Measurements from ENCODE around the gene SLC22A31.

SLC22A31 gene

GRCh38 chr16:89184933-89185794 lies 15.2 kb downstream of the SLC22A31 start:
- in situ Hi-C loops (cut with HindIII; ENCODE audit: low sequenced_read_pairs) = no loop called here

- in situ Hi-C loops (cut with HindIII; ENCODE audit: low sequenced_read_pairs) = no loop called here
These were observed 15.7 kb downstream of the SLC22A31 start for GRCh38 chr16:89184677-89184932.

- in situ Hi-C loops (cut with HindIII; ENCODE audit: low sequenced_read_pairs) = no loop called here
These were observed 16.2 kb downstream of the SLC22A31 start for GRCh38 chr16:89183975-89184676.

GRCh38 chr16:89183463-89183862 lies 16.9 kb downstream of the SLC22A31 start:
- in situ Hi-C loops (cut with HindIII; ENCODE audit: low sequenced_read_pairs) = no loop called here

GRCh38 chr16:89179656-89180315 lies 20.6 kb downstream of the SLC22A31 start:
- in situ Hi-C loops (cut with HindIII; ENCODE audit: low sequenced_read_pairs) = loop anchor here (5.0 to 10.0 kb wide), 2 partner anchors 62 to 425 kb away; no protein-coding TSS in a partner anchor

- in situ Hi-C loops (cut with HindIII; ENCODE audit: low sequenced_read_pairs) = loop anchor here (5.0 to 10.0 kb wide), 2 partner anchors 62 to 424 kb away; no protein-coding TSS in a partner anchor
These were observed 21.2 kb downstream of the SLC22A31 start for GRCh38 chr16:89179148-89179484.

- in situ Hi-C loops (cut with HindIII; ENCODE audit: low sequenced_read_pairs) = loop anchor here (5.0 to 10.0 kb wide), 2 partner anchors 61 to 424 kb away; no protein-coding TSS in a partner anchor
These were observed 21.7 kb downstream of the SLC22A31 start for GRCh38 chr16:89178453-89179147.

GRCh38 chr16:89177501-89177900 lies 22.8 kb downstream of the SLC22A31 start:
- in situ Hi-C loops (cut with HindIII; ENCODE audit: low sequenced_read_pairs) = loop anchor here (5.0 to 10.0 kb wide), 2 partner anchors 60 to 423 kb away; no protein-coding TSS in a partner anchor

- in situ Hi-C loops (cut with HindIII; ENCODE audit: low sequenced_read_pairs) = loop anchor here (5.0 to 10.0 kb wide), 2 partner anchors 59 to 422 kb away; no protein-coding TSS in a partner anchor
These were observed 23.6 kb downstream of the SLC22A31 start for GRCh38 chr16:89176717-89177116.

GRCh38 chr16:89176147-89176690 lies 24.1 kb downstream of the SLC22A31 start:
- in situ Hi-C loops (cut with HindIII; ENCODE audit: low sequenced_read_pairs) = loop anchor here (5.0 to 10.0 kb wide), 2 partner anchors 59 to 421 kb away; no protein-coding TSS in a partner anchor

GRCh38 chr16:89175280-89176146 lies 24.8 kb downstream of the SLC22A31 start:
- in situ Hi-C loops (cut with HindIII; ENCODE audit: low sequenced_read_pairs) = loop anchor here (5.0 to 10.0 kb wide), 2 partner anchors 58 to 421 kb away; no protein-coding TSS in a partner anchor

GRCh38 chr16:89174877-89175276 lies 25.5 kb downstream of the SLC22A31 start:
- in situ Hi-C loops (cut with HindIII; ENCODE audit: low sequenced_read_pairs) = loop anchor here (5.0 to 10.0 kb wide), 2 partner anchors 58 to 420 kb away; no protein-coding TSS in a partner anchor

GRCh38 chr16:89174055-89174827 lies 26.1 kb downstream of the SLC22A31 start:
- in situ Hi-C loops (cut with HindIII; ENCODE audit: low sequenced_read_pairs) = loop anchor here (10.0 kb wide), 1 partner anchor 419 kb away; no protein-coding TSS in a partner anchor

- in situ Hi-C loops (cut with HindIII; ENCODE audit: low sequenced_read_pairs) = loop anchor here (10.0 kb wide), 1 partner anchor 419 kb away; no protein-coding TSS in a partner anchor
These were observed 27.0 kb downstream of the SLC22A31 start for GRCh38 chr16:89173174-89173921.

- in situ Hi-C loops (cut with HindIII; ENCODE audit: low sequenced_read_pairs) = loop anchor here (10.0 kb wide), 1 partner anchor 418 kb away; no protein-coding TSS in a partner anchor
These were observed 27.7 kb downstream of the SLC22A31 start for GRCh38 chr16:89172528-89173173.

- in situ Hi-C loops (cut with HindIII; ENCODE audit: low sequenced_read_pairs) = loop anchor here (10.0 kb wide), 1 partner anchor 417 kb away; no protein-coding TSS in a partner anchor
These were observed 28.2 kb downstream of the SLC22A31 start for GRCh38 chr16:89172171-89172527.
